Islet of Langerhans (tissue), 1 donor: ENCODE measurements around the gene ACOT7.
"Not testable (repeated sequence)": the region's sequence is repeated elsewhere in the genome, so short reads cannot be mapped to it uniquely, and the experiment has no call there.

Experiments used
- FAIRE-seq: peaks from one replicate; lab custom pipeline; 2011; peaks lifted over from hg19 to GRCh38; lab: Jason Lieb, UNC

The ACOT7 gene

GRCh38 chr1:6393400-6394187, at the start of gene ACOT7:
Gene ACOT7 (minus strand): TSS chr1:6393767. CDS start chr1:6393399, 368 bp downstream.
- FAIRE-seq = no peak

- no peak for FAIRE-seq
Measured at GRCh38 chr1:6441586-6441985, 48.0 kb upstream of the ACOT7 start.

- FAIRE-seq = no peak
Measured at GRCh38 chr1:6440198-6441126, 46.9 kb upstream of the ACOT7 start.

GRCh38 chr1:6438047-6438525, 44.5 kb upstream of the ACOT7 start:
- FAIRE-seq = no peak

- FAIRE-seq = not testable (repeated sequence)
Measured at GRCh38 chr1:6437012-6437700, 43.6 kb upstream of the ACOT7 start.

GRCh38 chr1:6436277-6436676, 42.7 kb upstream of the ACOT7 start:
- FAIRE-seq = not testable (repeated sequence)

- no peak for FAIRE-seq
Measured at GRCh38 chr1:6435547-6435946, 42.0 kb upstream of the ACOT7 start.

GRCh38 chr1:6435129-6435528, 41.6 kb upstream of the ACOT7 start:
- no peak for FAIRE-seq

GRCh38 chr1:6434186-6434585, 40.6 kb upstream of the ACOT7 start:
- no peak for FAIRE-seq

- not testable (repeated sequence) for FAIRE-seq
Measured at GRCh38 chr1:6431645-6432579, 38.3 kb upstream of the ACOT7 start.

GRCh38 chr1:6429660-6430411, 36.3 kb upstream of the ACOT7 start:
- FAIRE-seq = not testable (repeated sequence)

GRCh38 chr1:6428453-6428852, 34.9 kb upstream of the ACOT7 start:
- FAIRE-seq = not testable (repeated sequence)

- no peak for FAIRE-seq
Measured at GRCh38 chr1:6427441-6428390, 34.1 kb upstream of the ACOT7 start.

GRCh38 chr1:6426972-6427350, 33.4 kb upstream of the ACOT7 start:
- no peak for FAIRE-seq

- no peak for FAIRE-seq
Measured at GRCh38 chr1:6426277-6426971, 32.9 kb upstream of the ACOT7 start.

GRCh38 chr1:6425658-6426057, 32.1 kb upstream of the ACOT7 start:
- no peak for FAIRE-seq

GRCh38 chr1:6424619-6425593, 31.3 kb upstream of the ACOT7 start, which contains the start of gene ESPN:
Gene ESPN (plus strand): TSS chr1:6424776. CDS start chr1:6424956, 180 bp downstream.
- FAIRE-seq = no peak
